SK-N-SH (cell line): ENCODE measurements around the gene PRELID3B. TPM values are rescaled to one million over a fixed set of nuclear protein-coding genes. Genes with fewer than 3 reads are reported as not detected.

Experiments used
- CTCF ChIA-PET: fragments of 300-600, 350-600 bp; formaldehyde crosslinking; extraction: SDS; loops from one replicate; lab custom pipeline; 2021; lab: Yijun Ruan, JAX
- POLR2A ChIA-PET: fragments of 350-600 bp; sonication (Branson Sonifier 250); formaldehyde crosslinking; extraction: SDS; loops from one replicate; lab custom pipeline; 2020; ENCODE audit warnings: antibody characterized with exemption, inconsistent platforms; lab: Yijun Ruan, JAX
- DNase-seq: peaks from one replicate; pipeline ENCODE4 v3.0.0; 2012
- H2AFZ ChIP-seq: fragments of 200-600 bp; sonication (generic); 2 replicates; pipeline ENCODE4 v1.8.1; 2016; ENCODE audit warnings: antibody characterized with exemption, mild to moderate bottlenecking, low read depth
- H3F3A ChIP-seq: fragments of 200-600 bp; sonication (generic); replicated peaks from 2 replicates; pipeline ENCODE3; 2016; ENCODE audit warnings: antibody characterized with exemption, mild to moderate bottlenecking; ENCODE audit not compliant: insufficient read depth
- H3K27ac ChIP-seq, 2 experiments: fragments of 200-500 bp in 1 of 2; fragments of 200-600 bp in 1 of 2; sonication (Bioruptor generic) in 1 of 2; sonication (generic), shearing (Covaris generic) in 1 of 2; 2 replicates each; pipeline versions ENCODE4 v1.5.1 to v1.6.1; 2014 to 2016; ENCODE audit warnings: low read depth in 2 of 2, inconsistent platforms in 1 of 2, low read length in 1 of 2, mild to moderate bottlenecking in 1 of 2, mixed read lengths in 1 of 2
- H3K27me3 ChIP-seq: fragments of 200-600 bp; sonication (generic), shearing (Covaris generic); 2 replicates; pipeline ENCODE4 v1.6.1; 2016; ENCODE audit warnings: mixed run types; ENCODE audit not compliant: insufficient read depth
- H3K36me3 ChIP-seq, 2 experiments: fragments of 200-500 bp in 1 of 2; fragments of 200-600 bp in 1 of 2; sonication (Bioruptor generic) in 1 of 2; sonication (generic) in 1 of 2; replicated peaks in 1 of 2; 2 replicates each; pipeline versions ENCODE3 to v1.5.1; 2014 to 2016; ENCODE audit warnings: low read length in 1 of 2, mild to moderate bottlenecking in 1 of 2; ENCODE audit not compliant: insufficient read depth in 2 of 2, control insufficient read depth in 1 of 2
- H3K4me1 ChIP-seq, 2 experiments: fragments of 200-500 bp in 1 of 2; fragments of 200-600 bp in 1 of 2; sonication (Bioruptor generic) in 1 of 2; sonication (generic), shearing (Covaris generic) in 1 of 2; 2 replicates each; pipeline versions ENCODE4 v1.5.1 to v1.6.1; 2014 to 2016; ENCODE audit warnings: low read depth in 1 of 2, low read length in 1 of 2, mixed run types in 1 of 2; ENCODE audit not compliant: insufficient read depth in 2 of 2, control insufficient read depth in 1 of 2
- H3K4me2 ChIP-seq: fragments of 200-600 bp; sonication (generic), shearing (Covaris generic); 2 replicates; pipeline ENCODE4 v1.6.1; 2017; ENCODE audit warnings: mixed run types
- H3K4me3 ChIP-seq, 2 experiments: fragments of 200-500 bp in 1 of 2; fragments of 200-600 bp in 1 of 2; sonication (Bioruptor generic) in 1 of 2; sonication (generic), shearing (Covaris generic) in 1 of 2; 2 replicates each; pipeline versions ENCODE4 v1.5.1 to v1.8.1; 2014 to 2016; ENCODE audit warnings: low read depth in 2 of 2, inconsistent platforms in 1 of 2, low read length in 1 of 2, mild to moderate bottlenecking in 1 of 2, mixed read lengths in 1 of 2, moderate library complexity in 1 of 2
- H3K79me2 ChIP-seq: fragments of 200-600 bp; sonication (generic); 2 replicates; pipeline ENCODE4 v1.8.1; 2017; ENCODE audit warnings: mild to moderate bottlenecking; ENCODE audit not compliant: insufficient read depth
- H3K9ac ChIP-seq: fragments of 200-600 bp; sonication (generic); 2 replicates; pipeline ENCODE4 v1.6.1; 2017; ENCODE audit warnings: mixed run types
- H3K9me2 ChIP-seq: fragments of 200-600 bp; sonication (generic); 2 replicates; pipeline ENCODE4 v1.6.1; 2017; ENCODE audit warnings: mixed run types
- H3K9me3 ChIP-seq: fragments of 200-600 bp; sonication (generic); 2 replicates; pipeline ENCODE4 v1.6.1; 2017; ENCODE audit warnings: mixed run types, mild to moderate bottlenecking, moderate library complexity
- H4K20me1 ChIP-seq: fragments of 200-600 bp; sonication (generic); 2 replicates; pipeline ENCODE4 v1.6.1; 2017; ENCODE audit warnings: mild to moderate bottlenecking, mixed run types; ENCODE audit not compliant: insufficient read depth
- EZH2phosphoT487 ChIP-seq: fragments of 200-600 bp; sonication (generic); IDR thresholded peaks from 2 replicates; pipeline ENCODE4 v1.6.1; 2017; ENCODE audit warnings: low read depth, mixed run types, mild to moderate bottlenecking, antibody characterized with exemption, moderate library complexity, borderline replicate concordance
- FOSL2 ChIP-seq: IDR thresholded peaks from 2 replicates; pipeline ENCODE4 v1.4.0; 2012; ENCODE audit warnings: low read depth, mild to moderate bottlenecking, moderate library complexity, borderline replicate concordance
- FOXM1 ChIP-seq: IDR thresholded peaks from 2 replicates; pipeline ENCODE4 v1.4.0; 2012; ENCODE audit warnings: low read depth, mild to moderate bottlenecking
- GATA2 ChIP-seq: sonication (generic); formaldehyde crosslinking; IDR thresholded peaks from 2 replicates; pipeline ENCODE4 v1.5.0; 2020; ENCODE audit warnings: mild to moderate bottlenecking, missing genetic modification reagents
- MEF2A ChIP-seq: IDR thresholded peaks from 2 replicates; pipeline ENCODE4 v1.4.0; 2012; ENCODE audit warnings: low read depth, borderline replicate concordance
- MXI1 ChIP-seq: IDR thresholded peaks from 2 replicates; pipeline ENCODE4 v1.6.1; 2012; ENCODE audit warnings: mild to moderate bottlenecking, low read depth, low read length, improper control_type of control experiment
- WGBS: methylation state at CpG from one replicate; pipeline ENCODE4 v1.1.6; 2017; ENCODE audit warnings: low lambda C conversion rate; 5-methylcytosine and 5-hydroxymethylcytosine counted together
- polyA plus RNA-seq, 3 experiments: library from polyadenylated mRNA; depleted of rRNA; stranded (reverse); fragments of >200 nt; gene quantifications; 2 replicates each; pipeline ENCODE4 v1.2.3, GENCODE V29; 2012
- TF ChIP-seq, protein P1 (sequence below): IDR thresholded peaks from 2 replicates; pipeline ENCODE4 v1.6.1; 2012; ENCODE audit warnings: mild to moderate bottlenecking, low read depth, low read length, moderate library complexity

Gene PRELID3B
- polyA plus RNA-seq, 1 of the 3 experiments (the other 2 are of a cell fraction): 20.9 TPM

DNA sequence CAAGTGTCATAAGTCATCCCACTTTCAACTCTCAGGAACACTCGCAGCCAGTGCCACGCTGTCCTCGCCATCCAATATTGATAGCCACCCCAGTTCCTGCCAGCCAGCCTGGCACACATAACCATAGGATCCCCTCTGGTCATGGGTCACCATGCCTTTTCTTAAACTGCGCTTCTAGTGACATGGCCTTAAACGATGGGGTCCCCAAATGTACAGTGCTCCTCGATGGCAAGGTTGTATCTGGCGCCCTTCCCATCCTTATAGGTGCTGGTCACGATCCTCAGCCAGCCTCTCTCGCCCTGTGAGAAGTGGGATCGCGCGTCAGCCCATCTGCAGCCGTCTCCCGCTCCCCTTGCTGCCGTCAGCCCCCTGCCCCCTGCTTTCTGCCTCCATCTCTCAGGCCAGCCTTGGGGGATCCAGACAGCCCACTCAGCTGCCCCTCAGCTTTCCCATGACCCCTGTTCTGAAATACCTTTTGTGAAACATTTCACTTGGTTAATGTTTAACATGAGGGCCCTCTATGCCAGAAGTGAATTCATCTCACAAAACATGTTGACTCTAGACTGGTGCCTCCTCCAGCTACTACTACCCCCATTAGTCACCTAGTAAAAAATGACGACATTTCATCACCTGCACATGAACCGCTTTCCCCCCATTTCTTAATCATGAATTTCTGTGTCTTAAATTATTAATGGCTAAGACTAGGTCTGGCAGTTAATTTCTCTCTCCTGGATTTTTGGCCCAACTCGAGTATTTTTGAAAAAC is 46.9 kb downstream of the PRELID3B start (continued):
- TF ChIP-seq MXI1: no peak

DNA sequence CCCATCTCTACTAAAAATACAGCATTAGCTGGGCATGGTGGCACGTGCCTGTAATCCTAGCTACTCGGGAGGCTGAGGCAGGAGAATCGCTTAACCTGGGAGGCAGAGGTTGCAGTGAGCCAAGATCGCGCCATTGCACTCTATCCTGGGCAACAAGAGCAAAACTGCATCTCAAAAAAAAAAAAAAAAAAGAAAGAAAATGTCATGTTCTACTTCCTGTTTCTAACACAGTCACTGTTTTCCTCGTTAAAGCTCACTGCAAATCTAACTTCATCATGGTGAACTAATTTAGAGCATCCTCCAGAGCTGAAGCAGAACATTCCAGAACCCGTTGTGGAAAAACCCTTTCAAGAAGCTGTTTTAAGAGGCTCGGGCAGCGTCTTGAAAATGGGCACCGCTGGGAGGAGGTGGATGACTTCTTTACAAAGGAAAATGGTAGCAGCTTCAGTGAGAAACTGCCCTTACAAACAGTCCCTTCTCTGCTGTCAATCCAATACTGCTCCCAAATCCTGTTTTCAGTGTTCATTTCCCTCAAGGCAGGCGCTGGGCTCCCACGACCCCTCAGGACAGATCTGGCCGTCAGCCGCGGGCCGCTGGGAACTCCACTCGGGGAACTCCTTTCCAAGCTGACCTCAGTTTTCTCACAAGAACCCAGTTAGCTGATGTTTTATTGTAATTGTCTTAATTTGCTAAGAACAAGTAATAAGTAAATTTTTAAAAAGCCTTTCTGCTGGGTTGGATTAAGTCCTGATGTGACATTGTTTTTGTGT is 48.0 kb downstream of the PRELID3B start:
- Histone ChIP-seq H2AFZ (no peak overlapping the region), H3K27me3 (no peaks in the 10 kb centered on the region), H3K9ac (no peak overlapping the region), H3K27ac (no peak overlapping the region), H3K4me1 (no peaks in the 10 kb centered on the region; a peak in 1 of 4 replicates), H4K20me1 (no peaks in the 10 kb centered on the region), H3K4me3 (no peak overlapping the region), H3K79me2 (no peaks in the 10 kb centered on the region), H3K9me3 (no peaks in the 10 kb centered on the region), H3K9me2 (no peaks in the 10 kb centered on the region), H3K4me2 (no peak overlapping the region), H3F3A (no peaks in the 10 kb centered on the region), H3K36me3 (peaks cover 36 to 55% of the 10 kb centered on the region in 2 experiments)
- TF ChIP-seq MEF2A: no peak
- TF ChIP-seq GATA2 (CRISPR knock-in tag): no peak
- TF ChIP-seq FOSL2: no peak
- TF ChIP-seq EZH2phosphoT487: no peak
- TF ChIP-seq, protein P1, sequence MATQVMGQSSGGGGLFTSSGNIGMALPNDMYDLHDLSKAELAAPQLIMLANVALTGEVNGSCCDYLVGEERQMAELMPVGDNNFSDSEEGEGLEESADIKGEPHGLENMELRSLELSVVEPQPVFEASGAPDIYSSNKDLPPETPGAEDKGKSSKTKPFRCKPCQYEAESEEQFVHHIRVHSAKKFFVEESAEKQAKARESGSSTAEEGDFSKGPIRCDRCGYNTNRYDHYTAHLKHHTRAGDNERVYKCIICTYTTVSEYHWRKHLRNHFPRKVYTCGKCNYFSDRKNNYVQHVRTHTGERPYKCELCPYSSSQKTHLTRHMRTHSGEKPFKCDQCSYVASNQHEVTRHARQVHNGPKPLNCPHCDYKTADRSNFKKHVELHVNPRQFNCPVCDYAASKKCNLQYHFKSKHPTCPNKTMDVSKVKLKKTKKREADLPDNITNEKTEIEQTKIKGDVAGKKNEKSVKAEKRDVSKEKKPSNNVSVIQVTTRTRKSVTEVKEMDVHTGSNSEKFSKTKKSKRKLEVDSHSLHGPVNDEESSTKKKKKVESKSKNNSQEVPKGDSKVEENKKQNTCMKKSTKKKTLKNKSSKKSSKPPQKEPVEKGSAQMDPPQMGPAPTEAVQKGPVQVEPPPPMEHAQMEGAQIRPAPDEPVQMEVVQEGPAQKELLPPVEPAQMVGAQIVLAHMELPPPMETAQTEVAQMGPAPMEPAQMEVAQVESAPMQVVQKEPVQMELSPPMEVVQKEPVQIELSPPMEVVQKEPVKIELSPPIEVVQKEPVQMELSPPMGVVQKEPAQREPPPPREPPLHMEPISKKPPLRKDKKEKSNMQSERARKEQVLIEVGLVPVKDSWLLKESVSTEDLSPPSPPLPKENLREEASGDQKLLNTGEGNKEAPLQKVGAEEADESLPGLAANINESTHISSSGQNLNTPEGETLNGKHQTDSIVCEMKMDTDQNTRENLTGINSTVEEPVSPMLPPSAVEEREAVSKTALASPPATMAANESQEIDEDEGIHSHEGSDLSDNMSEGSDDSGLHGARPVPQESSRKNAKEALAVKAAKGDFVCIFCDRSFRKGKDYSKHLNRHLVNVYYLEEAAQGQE: no peak
- no peak for TF ChIP-seq FOXM1
- DNase-seq: no peak
- ChIA-PET POLR2A (no interaction called here), CTCF (no interaction called here)
- 96% methylated on average over 17 of the region's 17 CpGs for WGBS
